Caco-2 (cell line): Measurements from ENCODE around the gene PRRX1. TPM values are rescaled to one million over a fixed set of nuclear protein-coding genes. Genes with fewer than 3 reads are reported as not detected.

Experiments used
- BruUV-seq: library from RNA; stranded (reverse); fragments of 400-500 nt; replicated peaks from 2 replicates; lab custom pipeline; 2021; lab: Mats Ljungman, UMichigan
- CTCF ChIA-PET: fragments of 300-600 bp; sonication (Branson Sonifier 250); formaldehyde crosslinking; loops from one replicate; lab custom pipeline; 2022; ENCODE audit warnings: antibody characterized with exemption; lab: Charles Lee
- POLR2A ChIA-PET: fragments of 300-600 bp; sonication (Branson Sonifier 250); formaldehyde crosslinking; loops from one replicate; lab custom pipeline; 2022; ENCODE audit warnings: antibody characterized with exemption; lab: Charles Lee
- DNase-seq, 2 experiments: peaks; one replicate each; pipeline versions ENCODE4 v3.0.0 to v3.0.0-alpha.2; 2020 to 2022
- H3K27me3 ChIP-seq: replicated peaks from 2 replicates; pipeline ENCODE4 v1.6.0; 2011; ENCODE audit warnings: low read length; ENCODE audit not compliant: control insufficient read depth, insufficient read depth
- H3K36me3 ChIP-seq: 2 replicates; pipeline ENCODE4 v1.5.1; 2011; ENCODE audit warnings: low read length; ENCODE audit not compliant: control insufficient read depth, insufficient read depth
- H3K4me1 ChIP-seq: fragments of 250-450 bp; sonication (Bioruptor Pico); 2 replicates; pipeline ENCODE4 v1.5.1; 2020; ENCODE audit warnings: mild to moderate bottlenecking
- H3K4me3 ChIP-seq: 2 replicates; pipeline ENCODE4 v1.5.1; 2011; ENCODE audit warnings: low read depth, mild to moderate bottlenecking, control low read depth, low read length
- H3K9me3 ChIP-seq: fragments of 250-450 bp; sonication (Bioruptor Pico); 2 replicates; pipeline ENCODE4 v1.5.1; 2020; ENCODE audit warnings: mild to moderate bottlenecking, moderate library complexity
- H3K27ac Mint-ChIP-seq: one replicate; pipeline ENCODE4 v1.8.0; 2022; ENCODE audit warnings: mixed read lengths; ENCODE audit not compliant: unreplicated experiment
- H3K27me3 Mint-ChIP-seq: one replicate; pipeline ENCODE4 v1.8.0; 2022; ENCODE audit warnings: mixed read lengths; ENCODE audit not compliant: insufficient read depth, unreplicated experiment
- H3K36me3 Mint-ChIP-seq: one replicate; pipeline ENCODE4 v1.8.0; 2022; ENCODE audit warnings: mild to moderate bottlenecking, mixed read lengths; ENCODE audit not compliant: insufficient read depth, unreplicated experiment
- H3K4me1 Mint-ChIP-seq: one replicate; pipeline ENCODE4 v1.8.0; 2022; ENCODE audit warnings: low read depth, mixed read lengths; ENCODE audit not compliant: unreplicated experiment
- H3K4me3 Mint-ChIP-seq: one replicate; pipeline ENCODE4 v1.8.0; 2022; ENCODE audit warnings: mild to moderate bottlenecking, moderate library complexity, mixed read lengths; ENCODE audit not compliant: unreplicated experiment
- H3K9me3 Mint-ChIP-seq: one replicate; pipeline ENCODE4 v1.8.0; 2022; ENCODE audit warnings: mixed read lengths; ENCODE audit not compliant: unreplicated experiment
- CTCF ChIP-seq, 2 experiments: fragments of 200-600 bp in 1 of 2; IDR thresholded peaks; 1 replicate in 1 of 2; 2 replicates in 1 of 2; pipeline versions ENCODE4 v1.5.1 to v1.8.0; 2011 to 2022; ENCODE audit warnings: antibody characterized with exemption in 1 of 2, control low read depth in 1 of 2, inconsistent platforms in 1 of 2, low read depth in 1 of 2, low read length in 1 of 2, mild to moderate bottlenecking in 1 of 2, moderate library complexity in 1 of 2; ENCODE audit not compliant: insufficient read depth in 1 of 2, severe bottlenecking in 1 of 2, unreplicated experiment in 1 of 2
- intact Hi-C: fragments of 100-400 bp; cut with micrococcal nuclease; formaldehyde crosslinking; loops from one replicate; pipeline ENCODE4 v1.10.0; 2022; ENCODE audit not compliant: unreplicated experiment
- total RNA-seq: library from RNA; stranded (reverse); gene quantifications from 2 replicates; pipeline ENCODE4 v1.2.3, GENCODE V29; 2022

PRRX1 gene
- total RNA-seq, 1 experiment from 2014 or later: not detected

GRCh38 chr1:170634824-170635410 is 29.0 kb upstream of the PRRX1 start:
- Histone ChIP-seq H3K4me3 (no peak overlapping the region), H3K27me3 (no peaks in the 10 kb centered on the region), H3K9me3 (no peaks in the 10 kb centered on the region), H3K4me1 (no peaks in the 10 kb centered on the region), H3K36me3 (no peaks in the 10 kb centered on the region)
- no peaks in the 10 kb centered on the region for H3K4me1 Mint-ChIP-seq
- H3K4me3 Mint-ChIP-seq: no peak overlapping the region
- H3K36me3 Mint-ChIP-seq: no peaks in the 10 kb centered on the region
- DNase-seq: no peak
- peaks cover 9% of the 10 kb centered on the region for H3K9me3 Mint-ChIP-seq
- CTCF ChIA-PET: no interaction called here
- peaks cover 4% of the 10 kb centered on the region for H3K27me3 Mint-ChIP-seq
- POLR2A ChIA-PET: interaction anchor here (0.6 kb wide), 1 partner anchor 104 kb away, joined by 10 read pairs; no protein-coding TSS in a partner anchor
- no TSS peak for BruUV-seq
- intact Hi-C loops: no loop called here
- TF ChIP-seq CTCF (IDR thresholded peaks at IDR 0.05; ENCODE audit: insufficient read depth in 1 of 2, low read depth in 1 of 2, low read length in 1 of 2, severe bottlenecking in 1 of 2, unreplicated experiment in 1 of 2): no peak
- no peak overlapping the region for H3K27ac Mint-ChIP-seq

GRCh38 chr1:170640581-170640980 is 23.4 kb upstream of the PRRX1 start:
- BruUV-seq: no TSS peak
- H3K4me3 ChIP-seq: no peak overlapping the region
- no peak for TF ChIP-seq CTCF (IDR thresholded peaks at IDR 0.05; ENCODE audit: insufficient read depth in 1 of 2, low read depth in 1 of 2, low read length in 1 of 2, severe bottlenecking in 1 of 2, unreplicated experiment in 1 of 2)
- ChIA-PET POLR2A (no interaction called here), CTCF (no interaction called here)
- no peaks in the 10 kb centered on the region for H3K27me3 ChIP-seq
- H3K9me3 ChIP-seq: no peaks in the 10 kb centered on the region
- Mint-ChIP-seq H3K36me3 (no peaks in the 10 kb centered on the region), H3K27me3 (no peaks in the 10 kb centered on the region), H3K9me3 (peaks cover 9% of the 10 kb centered on the region), H3K27ac (no peak overlapping the region), H3K4me1 (no peaks in the 10 kb centered on the region), H3K4me3 (no peak overlapping the region)
- no peaks in the 10 kb centered on the region for H3K36me3 ChIP-seq
- DNase-seq: no peak
- H3K4me1 ChIP-seq: no peaks in the 10 kb centered on the region
- intact Hi-C loops: no loop called here

- no peak for TF ChIP-seq CTCF (IDR thresholded peaks at IDR 0.05; ENCODE audit: insufficient read depth in 1 of 2, low read depth in 1 of 2, low read length in 1 of 2, severe bottlenecking in 1 of 2, unreplicated experiment in 1 of 2)
- no peak for DNase-seq
- ChIA-PET CTCF (no interaction called here), POLR2A (no interaction called here)
- Histone ChIP-seq H3K4me1 (no peaks in the 10 kb centered on the region), H3K27me3 (no peaks in the 10 kb centered on the region), H3K9me3 (no peaks in the 10 kb centered on the region), H3K36me3 (no peaks in the 10 kb centered on the region), H3K4me3 (no peak overlapping the region)
- no peaks in the 10 kb centered on the region for H3K4me1 Mint-ChIP-seq
- peaks cover 6% of the 10 kb centered on the region for H3K36me3 Mint-ChIP-seq
- no peaks in the 10 kb centered on the region for H3K9me3 Mint-ChIP-seq
- H3K4me3 Mint-ChIP-seq: no peak overlapping the region
- H3K27ac Mint-ChIP-seq: no peak overlapping the region
- intact Hi-C loops: no loop called here
- BruUV-seq: no TSS peak
- peaks cover 13% of the 10 kb centered on the region for H3K27me3 Mint-ChIP-seq
These were observed 6.6 kb upstream of the PRRX1 start for GRCh38 chr1:170657275-170657853.
